ENCODE measurements around the gene PSMD2.
A peak's percentile ranks its signal among the peaks of the same experiment; 100 is the strongest.

- TF ChIP-seq POLR2AphosphoS5 (IDR thresholded peaks at IDR 0.05) (no peak), CTCF (IDR thresholded peaks at IDR 0.05) (peak; percentile 65 to 78 (median 75))
These were observed 55.2 kb downstream of the PSMD2 start for GRCh38 chr3:184354121-184354728.

All from transverse colon (tissue), 4 donors.